Measurements from ENCODE around the gene RBMS3. TPM values are rescaled to one million over a fixed set of nuclear protein-coding genes. Genes with fewer than 3 reads are reported as not detected.
A peak's percentile ranks its signal among the peaks of the same experiment; 100 is the strongest.
"Not testable (repeated sequence)": the region's sequence is repeated elsewhere in the genome, so short reads cannot be mapped to it uniquely, and the experiment has no call there.

The RBMS3 gene
- total and polyA plus RNA-seq, 4 donors = 26.8 to 203 (median 94.8) TPM

DNA sequence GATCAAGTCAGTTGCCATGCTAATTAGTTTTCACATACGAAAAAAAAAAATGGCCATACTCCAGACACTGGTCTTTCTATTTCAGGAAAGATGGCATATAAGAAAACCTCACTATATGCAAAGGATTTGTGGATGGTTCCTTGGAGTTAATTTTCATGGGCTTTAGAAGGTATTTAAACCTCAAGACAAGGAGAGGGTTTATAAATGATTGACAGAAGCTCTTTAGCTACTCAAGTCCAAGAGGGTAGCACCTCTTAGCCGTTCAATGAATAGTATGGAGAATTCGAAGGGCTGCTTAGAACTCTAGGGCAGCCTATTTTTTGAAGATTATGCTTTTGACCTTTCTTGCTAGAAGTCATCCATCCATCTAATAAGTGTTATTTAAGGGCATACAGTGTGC, 41.7 kb downstream of the RBMS3 start:
- Histone ChIP-seq H3K4me3 (ENCODE audit: low read length in 2 of 2) (no peak overlapping the region), H3K27ac (ENCODE audit: low read depth in 1 of 2, low read length in 2 of 2) (no peak overlapping the region), H3K27me3 (ENCODE audit: control insufficient read depth in 1 of 2, insufficient read depth in 2 of 2, low read length in 1 of 2) (no peaks in the 10 kb centered on the region), H3K36me3 (ENCODE audit: control insufficient read depth in 1 of 2, insufficient read depth in 2 of 2, low read length in 1 of 2) (no peaks in the 10 kb centered on the region), H3K4me1 (ENCODE audit: control insufficient read depth in 1 of 2, insufficient read depth in 2 of 2, low read length in 2 of 2) (peaks cover 0 to 10% of the 10 kb centered on the region in 2 donors), H3K9me3 (ENCODE audit: control insufficient read depth, low read length) (no peaks in the 10 kb centered on the region)
- intact Hi-C loops (cut with DNase I) = loop anchor here in 1 of 2 donors (5.0 kb wide), 1 partner anchor 40 kb away; the partner anchor contains the start of gene RBMS3
- DNase-seq (no peak), ATAC-seq (ENCODE audit: low FRiP score) (no peak)
- WGBS, 2 donors = 84 to 91% methylated on average over 3 of the region's 3 CpGs

DNA sequence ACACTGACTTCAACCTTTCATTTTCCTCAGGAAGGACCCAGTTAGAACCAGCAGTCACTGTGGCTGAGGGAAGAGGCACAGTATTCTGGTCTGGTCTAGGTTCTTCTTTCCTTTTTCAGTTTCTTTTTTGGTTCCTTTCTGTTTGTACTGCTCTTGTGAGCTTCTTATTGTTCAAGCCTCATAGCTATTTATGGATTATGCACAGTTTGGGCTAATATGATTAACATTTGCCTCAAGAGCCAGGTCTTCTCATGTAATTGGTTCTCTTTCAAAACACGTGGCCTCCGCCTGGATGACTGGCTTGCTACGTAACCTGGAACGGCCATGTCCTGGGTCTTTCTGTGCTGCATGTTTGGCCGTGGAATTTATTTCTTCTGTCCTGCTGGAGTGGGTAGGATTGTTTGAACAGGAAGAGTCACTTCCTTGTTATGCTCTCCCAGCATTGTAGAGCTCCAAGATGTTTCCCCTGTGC, 43.3 kb downstream of the RBMS3 start:
- intact Hi-C loops (cut with DNase I) = loop anchor here in 1 of 2 donors (5.0 kb wide), 1 partner anchor 42 kb away; the partner anchor contains the start of gene RBMS3
- H3K9me3 ChIP-seq (ENCODE audit: control insufficient read depth, low read length) = no peaks in the 10 kb centered on the region
- peak overlapping the region; percentile 58 to 88 for H3K27ac ChIP-seq (ENCODE audit: low read depth in 1 of 2, low read length in 2 of 2)
- DNase-seq (peak; percentile 80), ATAC-seq (ENCODE audit: low FRiP score) (peak; percentile 83)
- peaks cover 0 to 7% of the 10 kb centered on the region in 2 donors for H3K4me1 ChIP-seq (ENCODE audit: control insufficient read depth in 1 of 2, insufficient read depth in 2 of 2, low read length in 2 of 2)
- WGBS, 2 donors = 0 to 5% methylated on average over 5 of the region's 5 CpGs
- no peaks in the 10 kb centered on the region for H3K27me3 ChIP-seq (ENCODE audit: control insufficient read depth in 1 of 2, insufficient read depth in 2 of 2, low read length in 1 of 2)
- H3K36me3 ChIP-seq (ENCODE audit: control insufficient read depth in 1 of 2, insufficient read depth in 2 of 2, low read length in 1 of 2) = no peaks in the 10 kb centered on the region
- H3K4me3 ChIP-seq (ENCODE audit: low read length in 2 of 2) = peak overlapping the region; percentile 15 to 89

DNA sequence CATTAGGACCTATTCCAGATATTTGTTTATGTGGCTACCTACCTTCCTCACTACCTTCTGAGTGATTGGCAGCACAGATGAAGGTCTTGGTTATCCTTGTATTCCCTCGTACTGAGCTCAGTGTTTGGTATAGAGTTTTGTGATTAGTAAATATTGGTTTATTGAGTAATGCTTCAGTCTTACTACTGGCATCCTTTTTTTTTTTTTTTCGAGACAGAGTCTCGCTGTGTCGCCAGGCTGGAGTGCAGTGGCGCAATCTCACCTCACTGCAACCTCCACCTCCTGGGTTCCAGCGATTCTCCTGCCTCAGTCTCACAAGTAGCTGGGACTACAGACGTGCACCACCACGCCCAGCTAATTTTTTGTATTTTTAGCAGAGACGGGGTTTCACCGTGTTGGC, 45.7 kb downstream of the RBMS3 start:
- intact Hi-C loops (cut with DNase I); H3K27me3 ChIP-seq (ENCODE audit: control insufficient read depth in 1 of 2, insufficient read depth in 2 of 2, low read length in 1 of 2); H3K36me3 ChIP-seq (ENCODE audit: control insufficient read depth in 1 of 2, insufficient read depth in 2 of 2, low read length in 1 of 2); ATAC-seq (ENCODE audit: low FRiP score); H3K27ac ChIP-seq (ENCODE audit: low read depth in 1 of 2, low read length in 2 of 2); H3K4me3 ChIP-seq (ENCODE audit: low read length in 2 of 2); H3K9me3 ChIP-seq (ENCODE audit: control insufficient read depth, low read length); DNase-seq: not testable (repeated sequence)
- WGBS, 2 donors = 95 to 97% methylated on average over 10 of the region's 10 CpGs
- peaks cover 1 to 13% of the 10 kb centered on the region in 2 donors for H3K4me1 ChIP-seq (ENCODE audit: control insufficient read depth in 1 of 2, insufficient read depth in 2 of 2, low read length in 2 of 2)

DNA sequence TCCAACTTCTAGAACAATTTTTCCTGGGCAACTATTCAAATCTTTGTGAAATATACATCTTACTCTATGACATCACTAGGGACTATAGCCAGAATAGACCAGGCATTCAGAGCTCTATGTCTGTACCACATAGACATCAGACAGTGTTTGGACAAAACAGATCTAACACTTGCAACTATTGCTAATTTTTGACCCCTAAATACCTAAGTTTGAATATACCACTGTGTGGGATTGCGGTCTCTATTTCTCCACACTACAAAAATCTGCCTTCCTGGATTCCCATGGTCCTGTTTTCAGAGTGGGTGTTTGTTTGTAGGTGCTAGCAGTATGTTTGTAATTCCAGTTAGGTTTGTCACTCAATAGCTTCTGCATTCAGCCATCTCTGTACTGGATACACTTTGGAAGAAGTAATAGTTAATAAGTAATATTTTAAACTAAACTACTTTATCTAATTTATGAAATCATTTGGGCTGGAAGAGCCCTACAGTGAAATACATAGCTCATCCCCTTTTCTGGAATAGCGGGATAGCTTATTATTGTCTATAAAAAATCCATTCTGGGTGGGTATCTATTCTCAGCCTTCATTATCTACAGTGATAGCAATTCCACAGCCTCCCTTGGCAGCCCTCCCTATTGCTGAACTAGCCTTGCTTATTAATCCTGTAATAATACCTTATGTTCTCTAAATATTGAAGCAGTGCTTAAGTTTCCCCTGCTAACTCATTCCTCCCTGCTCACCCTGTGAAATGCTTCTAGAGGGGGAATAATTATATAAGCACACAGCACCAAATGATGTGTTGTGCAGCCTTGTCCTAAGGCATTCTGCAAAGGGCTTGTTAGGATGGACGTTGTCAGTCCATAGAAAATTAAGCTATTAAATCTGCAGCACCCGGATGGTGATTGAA, 49.4 kb downstream of the RBMS3 start:
- Histone ChIP-seq H3K4me1 (ENCODE audit: control insufficient read depth in 1 of 2, insufficient read depth in 2 of 2, low read length in 2 of 2) (peaks cover 1 to 11% of the 10 kb centered on the region in 2 donors), H3K9me3 (ENCODE audit: control insufficient read depth, low read length) (no peaks in the 10 kb centered on the region), H3K4me3 (ENCODE audit: low read length in 2 of 2) (no peak overlapping the region), H3K27ac (ENCODE audit: low read depth in 1 of 2, low read length in 2 of 2) (no peak overlapping the region), H3K27me3 (ENCODE audit: control insufficient read depth in 1 of 2, insufficient read depth in 2 of 2, low read length in 1 of 2) (no peaks in the 10 kb centered on the region), H3K36me3 (ENCODE audit: control insufficient read depth in 1 of 2, insufficient read depth in 2 of 2, low read length in 1 of 2) (no peaks in the 10 kb centered on the region)
- ATAC-seq (ENCODE audit: low FRiP score) (no peak), DNase-seq (no peak)
- 78 to 80% methylated on average over 4 of the region's 4 CpGs for WGBS, 2 donors
- intact Hi-C loops (cut with DNase I) = loop anchor here (5.0 to 10.0 kb wide), 2 partner anchors 48 to 95 kb away; partner anchors contain the start of gene RBMS3 (in 1 of the 2)

DNA sequence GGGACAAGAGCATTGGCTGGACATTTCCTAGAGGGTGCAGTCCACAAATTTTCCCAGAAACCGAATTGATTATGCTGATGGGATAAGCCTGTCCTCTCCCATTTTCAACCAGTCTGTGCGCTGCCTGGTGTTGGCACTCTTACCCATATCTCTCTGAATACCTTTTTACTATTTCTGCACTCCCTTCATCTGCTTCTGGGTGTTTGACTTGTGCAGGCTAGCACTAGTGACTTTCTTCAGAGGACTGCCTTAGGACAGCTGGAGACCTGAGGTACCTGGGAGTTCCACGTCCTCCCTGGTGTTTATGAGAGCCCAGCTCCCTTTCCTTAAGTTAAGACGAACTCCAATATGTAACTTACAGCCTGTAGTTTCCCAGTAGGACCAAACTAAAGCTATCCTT, 50.2 kb downstream of the RBMS3 start:
- no peak for DNase-seq
- intact Hi-C loops (cut with DNase I) = loop anchor here (5.0 to 10.0 kb wide), 2 partner anchors 49 to 94 kb away; partner anchors contain the start of gene RBMS3 (in 1 of the 2)
- H3K9me3 ChIP-seq (ENCODE audit: control insufficient read depth, low read length) = no peaks in the 10 kb centered on the region
- H3K4me1 ChIP-seq (ENCODE audit: control insufficient read depth in 1 of 2, insufficient read depth in 2 of 2, low read length in 2 of 2) = peaks cover 1 to 11% of the 10 kb centered on the region in 2 donors
- H3K36me3 ChIP-seq (ENCODE audit: control insufficient read depth in 1 of 2, insufficient read depth in 2 of 2, low read length in 1 of 2) = no peaks in the 10 kb centered on the region
- H3K27ac ChIP-seq (ENCODE audit: low read depth in 1 of 2, low read length in 2 of 2) = peak overlapping the region in 1 of 2 donors; percentile 54
- no peak overlapping the region for H3K4me3 ChIP-seq (ENCODE audit: low read length in 2 of 2)
- 65 to 76% methylated on average over 4 of the region's 4 CpGs for WGBS, 2 donors
- no peak for ATAC-seq (ENCODE audit: low FRiP score)
- no peaks in the 10 kb centered on the region for H3K27me3 ChIP-seq (ENCODE audit: control insufficient read depth in 1 of 2, insufficient read depth in 2 of 2, low read length in 1 of 2)

DNA sequence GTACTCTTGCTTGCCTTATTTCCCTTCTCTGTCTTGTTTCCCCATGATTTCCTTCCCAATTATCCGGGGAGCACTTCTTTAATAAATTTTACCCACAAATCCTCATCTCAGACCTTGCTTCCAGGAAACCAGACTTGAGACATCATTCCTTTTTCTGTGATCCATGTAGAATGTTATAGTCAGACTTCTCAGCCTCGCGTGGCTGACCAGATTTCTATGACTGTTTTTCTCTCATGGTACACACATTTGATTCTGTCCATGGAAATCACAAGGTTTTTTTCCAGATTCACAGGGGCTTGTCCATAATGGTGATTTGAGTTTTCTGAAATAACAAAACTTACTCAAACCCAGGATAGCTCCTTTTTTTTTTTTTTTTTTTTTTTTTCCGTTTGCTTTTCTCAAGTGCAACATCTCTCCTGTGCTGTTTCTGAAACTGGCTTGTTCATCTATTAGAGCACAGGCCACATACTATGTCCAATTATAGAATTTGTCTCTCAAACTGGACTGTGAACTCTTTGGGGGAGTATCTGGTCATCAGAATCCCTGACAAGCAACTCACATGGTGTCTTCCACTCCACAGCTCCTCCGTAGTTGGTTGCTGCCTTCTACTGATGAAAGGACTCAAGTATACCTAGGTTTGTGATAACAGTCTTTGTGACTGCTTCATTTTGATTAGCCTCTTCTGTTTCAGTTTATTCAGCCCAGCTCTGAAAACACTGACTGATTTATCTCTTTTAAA, 50.8 kb downstream of the RBMS3 start:
- intact Hi-C loops (cut with DNase I) = loop anchor here (5.0 to 10.0 kb wide), 2 partner anchors 49 to 93 kb away; partner anchors contain the start of gene RBMS3 (in 1 of the 2)
- peak overlapping the region in 1 of 2 donors; percentile 26 for H3K4me3 ChIP-seq (ENCODE audit: low read length in 2 of 2)
- no peak for ATAC-seq (ENCODE audit: low FRiP score)
- no peaks in the 10 kb centered on the region for H3K36me3 ChIP-seq (ENCODE audit: control insufficient read depth in 1 of 2, insufficient read depth in 2 of 2, low read length in 1 of 2)
- DNase-seq = no peak
- H3K27ac ChIP-seq (ENCODE audit: low read depth in 1 of 2, low read length in 2 of 2) = peak overlapping the region in 1 of 2 donors; percentile 28
- peaks cover 1 to 13% of the 10 kb centered on the region in 2 donors for H3K4me1 ChIP-seq (ENCODE audit: control insufficient read depth in 1 of 2, insufficient read depth in 2 of 2, low read length in 2 of 2)
- WGBS, 2 donors = 55 to 61% methylated on average over 5 of the region's 5 CpGs
- H3K9me3 ChIP-seq (ENCODE audit: control insufficient read depth, low read length) = no peaks in the 10 kb centered on the region
- H3K27me3 ChIP-seq (ENCODE audit: control insufficient read depth in 1 of 2, insufficient read depth in 2 of 2, low read length in 1 of 2) = no peaks in the 10 kb centered on the region

DNA sequence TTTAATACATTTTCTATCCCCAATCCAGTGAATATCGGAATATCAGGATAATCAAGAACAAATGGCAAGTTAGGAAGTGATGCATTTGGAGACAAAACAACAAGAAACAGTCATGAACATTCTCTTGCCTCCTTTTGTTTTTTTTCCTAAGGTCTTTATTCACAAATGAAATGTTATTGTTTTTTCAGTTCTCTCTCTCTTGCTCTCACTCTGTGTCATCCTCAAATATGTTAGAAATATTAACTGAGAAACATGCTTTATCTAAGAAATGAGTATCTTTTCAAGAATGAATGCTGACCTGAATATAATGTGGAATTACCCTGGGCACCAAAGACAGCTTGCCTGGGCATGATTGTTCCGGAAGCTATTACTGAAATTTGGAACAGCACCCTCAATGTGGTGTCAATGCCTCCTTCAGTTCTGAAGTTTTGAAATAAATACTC, 51.3 kb downstream of the RBMS3 start:
- peak overlapping the region in 1 of 2 donors; percentile 82 for H3K27ac ChIP-seq (ENCODE audit: low read depth in 1 of 2, low read length in 2 of 2)
- H3K27me3 ChIP-seq (ENCODE audit: control insufficient read depth in 1 of 2, insufficient read depth in 2 of 2, low read length in 1 of 2) = no peaks in the 10 kb centered on the region
- ATAC-seq (ENCODE audit: low FRiP score) (no peak), DNase-seq (no peak)
- WGBS, 2 donors = 50 to 54% methylated on average over 2 of the region's 2 CpGs
- peak overlapping the region in 1 of 2 donors; percentile 26 for H3K4me3 ChIP-seq (ENCODE audit: low read length in 2 of 2)
- no peaks in the 10 kb centered on the region for H3K9me3 ChIP-seq (ENCODE audit: control insufficient read depth, low read length)
- intact Hi-C loops (cut with DNase I) = loop anchor here (5.0 to 10.0 kb wide), 2 partner anchors 50 to 93 kb away; partner anchors contain the start of gene RBMS3 (in 1 of the 2)
- no peaks in the 10 kb centered on the region for H3K36me3 ChIP-seq (ENCODE audit: control insufficient read depth in 1 of 2, insufficient read depth in 2 of 2, low read length in 1 of 2)
- peaks cover 1 to 13% of the 10 kb centered on the region in 2 donors for H3K4me1 ChIP-seq (ENCODE audit: control insufficient read depth in 1 of 2, insufficient read depth in 2 of 2, low read length in 2 of 2)

DNA sequence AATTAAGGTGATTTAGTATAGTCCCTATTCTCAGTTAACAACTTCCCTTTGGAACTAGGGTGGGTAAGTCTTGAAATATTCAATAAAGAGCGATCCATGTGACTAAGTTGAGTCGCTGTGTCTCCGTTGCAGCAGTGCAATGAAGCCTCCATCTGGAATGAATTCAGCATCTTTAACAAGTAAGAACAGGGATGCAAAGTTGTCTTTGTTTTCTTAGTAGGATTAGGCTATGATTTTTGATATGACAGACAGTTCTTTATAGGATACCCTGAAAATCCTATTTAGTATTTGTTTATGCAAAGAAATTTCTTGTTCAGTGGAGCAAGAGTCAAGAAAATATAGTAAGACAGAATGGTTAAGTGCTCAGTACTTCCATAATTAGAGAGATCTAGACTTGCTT, 52.7 kb downstream of the RBMS3 start:
- intact Hi-C loops (cut with DNase I) = loop anchor here (5.0 to 10.0 kb wide), 2 partner anchors 51 to 91 kb away; partner anchors contain the start of gene RBMS3 (in 1 of the 2)
- no peaks in the 10 kb centered on the region for H3K9me3 ChIP-seq (ENCODE audit: control insufficient read depth, low read length)
- no peaks in the 10 kb centered on the region for H3K27me3 ChIP-seq (ENCODE audit: control insufficient read depth in 1 of 2, insufficient read depth in 2 of 2, low read length in 1 of 2)
- no peak overlapping the region for H3K27ac ChIP-seq (ENCODE audit: low read depth in 1 of 2, low read length in 2 of 2)
- peaks cover 1 to 10% of the 10 kb centered on the region in 2 donors for H3K4me1 ChIP-seq (ENCODE audit: control insufficient read depth in 1 of 2, insufficient read depth in 2 of 2, low read length in 2 of 2)
- no peak for ATAC-seq (ENCODE audit: low FRiP score)
- WGBS, 2 donors = 86 to 92% methylated on average over 3 of the region's 3 CpGs
- H3K4me3 ChIP-seq (ENCODE audit: low read length in 2 of 2) = no peak overlapping the region
- DNase-seq = no peak
- no peaks in the 10 kb centered on the region for H3K36me3 ChIP-seq (ENCODE audit: control insufficient read depth in 1 of 2, insufficient read depth in 2 of 2, low read length in 1 of 2)
